ENCODE results near the gene PPP1R37. TPM values are rescaled to one million over a fixed set of nuclear protein-coding genes. Genes with fewer than 3 reads are reported as not detected.

The PPP1R37 gene
- total and polyA plus RNA-seq, 4 donors, result 1.8 to 10.4 (median 9.3) TPM

GRCh38 chr19:45078390-45079062, 14.5 kb upstream of the PPP1R37 start:
- 54% methylated on average over 10 of the region's 10 CpGs for WGBS
- Histone ChIP-seq H3K27ac (ENCODE audit: low read depth in 1 of 2, low read length in 2 of 2) (no peak overlapping the region), H3K36me3 (ENCODE audit: control insufficient read depth in 4 of 4, insufficient read depth in 3 of 4, low read depth in 1 of 4, low read length in 3 of 4) (peaks cover 0 to 8% (median 6%) of the 10 kb centered on the region in 4 donors), H3K4me3 (ENCODE audit: low read depth in 1 of 3, low read length in 3 of 3) (peak overlapping the region; percentile 78 to 94 (median 87)), H3K9me3 (ENCODE audit: control insufficient read depth in 4 of 4, low read length in 3 of 4) (no peaks in the 10 kb centered on the region), H3K9ac (ENCODE audit: low read depth in 1 of 2, low read length in 2 of 2) (peak overlapping the region in 1 of 2 donors; percentile 68), H3K27me3 (ENCODE audit: control insufficient read depth in 4 of 4, insufficient read depth in 4 of 4, low read length in 3 of 4) (no peaks in the 10 kb centered on the region), H3K4me1 (ENCODE audit: control insufficient read depth in 4 of 4, insufficient read depth in 4 of 4, low read length in 3 of 4) (peaks cover 6 to 28% (median 19%) of the 10 kb centered on the region in 4 donors)
- DNase-seq (ENCODE audit: low spot score), result no peak
- TF ChIP-seq ZBTB33 (IDR thresholded peaks at IDR 0.05) (no peak), FOXA1 (IDR thresholded peaks at IDR 0.05) (no peak), REST (IDR thresholded peaks at IDR 0.05) (no peak), RAD21 (IDR thresholded peaks at IDR 0.05) (no peak), HNF4G (IDR thresholded peaks at IDR 0.05) (no peak), TAF1 (conservative IDR thresholded peaks at IDR 0.05) (no peak), FOXA2 (IDR thresholded peaks at IDR 0.05) (no peak), CTCF (IDR thresholded peaks at IDR 0.05; ENCODE audit: low read depth, low read length, missing input control) (no peak), GABPA (IDR thresholded peaks at IDR 0.05 in 1 of 2, conservative IDR thresholded peaks at IDR 0.05 in 1 of 2) (no peak), ATF3 (IDR thresholded peaks at IDR 0.05) (no peak), NR2F2 (IDR thresholded peaks at IDR 0.05) (no peak), MAX (IDR thresholded peaks at IDR 0.05) (no peak), RXRA (IDR thresholded peaks at IDR 0.05) (no peak), JUND (IDR thresholded peaks at IDR 0.05) (no peak), SP1 (IDR thresholded peaks at IDR 0.05) (no peak), HNF4A (conservative IDR thresholded peaks at IDR 0.05) (no peak), YY1 (IDR thresholded peaks at IDR 0.05) (no peak), EGR1 (IDR thresholded peaks at IDR 0.05; ENCODE audit: low read depth in 2 of 2) (no peak)
